ENCODE data around the gene ZCCHC14.

- no peak for TF ChIP-seq CTCF (IDR thresholded peaks at IDR 0.05)
- no peak for TF ChIP-seq POLR2AphosphoS5 (IDR thresholded peaks at IDR 0.05)
- TF ChIP-seq EP300 (IDR thresholded peaks at IDR 0.05) = no peak
Measured at GRCh38 chr16:87515475-87516330, 22.9 kb upstream of the ZCCHC14 start.

Measured in esophagus muscularis mucosa (tissue), 4 donors.